GM21737 (cell line): Measurements from ENCODE around the gene BABAM2.
"Not testable (repeated sequence)": the region's sequence is repeated elsewhere in the genome, so short reads cannot be mapped to it uniquely, and the experiment has no call there.

ENCODE experiments used
- ATAC-seq: cut with Tn5 transposase; IDR thresholded peaks from one replicate; pipeline ENCODE4 v1.9.1; 2021; ENCODE audit warnings: mild to moderate bottlenecking, moderate library complexity; ENCODE audit not compliant: unreplicated experiment

The BABAM2 gene

GRCh38 chr2:28011322-28011737 is 120.8 kb downstream of the BABAM2 start:
- no peak for ATAC-seq

GRCh38 chr2:28018474-28018873 is 127.9 kb downstream of the BABAM2 start:
- ATAC-seq = not testable (repeated sequence)

- ATAC-seq = not testable (repeated sequence)
These were observed 129.0 kb downstream of the BABAM2 start for GRCh38 chr2:28019521-28019920.

GRCh38 chr2:28021898-28022297 is 131.4 kb downstream of the BABAM2 start:
- ATAC-seq = no peak

GRCh38 chr2:28025123-28025522 is 134.6 kb downstream of the BABAM2 start:
- no peak for ATAC-seq

- not testable (repeated sequence) for ATAC-seq
These were observed 135.7 kb downstream of the BABAM2 start for GRCh38 chr2:28026230-28026629.

GRCh38 chr2:28028025-28028424 is 137.5 kb downstream of the BABAM2 start:
- ATAC-seq = no peak

- ATAC-seq = no peak
These were observed 140.1 kb downstream of the BABAM2 start for GRCh38 chr2:28030600-28030999.

GRCh38 chr2:28032816-28033215 is 142.3 kb downstream of the BABAM2 start:
- ATAC-seq = no peak

GRCh38 chr2:28034696-28035095 is 144.2 kb downstream of the BABAM2 start:
- no peak for ATAC-seq

GRCh38 chr2:28035163-28035690 is 144.7 kb downstream of the BABAM2 start:
- no peak for ATAC-seq

- no peak for ATAC-seq
These were observed 145.3 kb downstream of the BABAM2 start for GRCh38 chr2:28035816-28036215.

- no peak for ATAC-seq
These were observed 145.8 kb downstream of the BABAM2 start for GRCh38 chr2:28036307-28036706.

- ATAC-seq = no peak
These were observed 148.2 kb downstream of the BABAM2 start for GRCh38 chr2:28038722-28039121.

GRCh38 chr2:28045676-28046351 is 155.3 kb downstream of the BABAM2 start:
- ATAC-seq = no peak

- ATAC-seq = no peak
These were observed 156.4 kb downstream of the BABAM2 start for GRCh38 chr2:28046921-28047320.

- ATAC-seq = no peak
These were observed 157.2 kb downstream of the BABAM2 start for GRCh38 chr2:28047681-28048080.

- ATAC-seq = no peak
These were observed 157.8 kb downstream of the BABAM2 start for GRCh38 chr2:28048341-28048740.

- no peak for ATAC-seq
These were observed 158.9 kb downstream of the BABAM2 start for GRCh38 chr2:28049416-28049815.

GRCh38 chr2:28049899-28050298 is 159.4 kb downstream of the BABAM2 start:
- no peak for ATAC-seq

GRCh38 chr2:28052691-28053090 is 162.2 kb downstream of the BABAM2 start:
- ATAC-seq = no peak

GRCh38 chr2:28053597-28053996 is 163.1 kb downstream of the BABAM2 start:
- ATAC-seq = no peak

- no peak for ATAC-seq
These were observed 164.4 kb downstream of the BABAM2 start for GRCh38 chr2:28054916-28055315.
